ENCODE data around the gene WNT3.

The WNT3 gene

DNA sequence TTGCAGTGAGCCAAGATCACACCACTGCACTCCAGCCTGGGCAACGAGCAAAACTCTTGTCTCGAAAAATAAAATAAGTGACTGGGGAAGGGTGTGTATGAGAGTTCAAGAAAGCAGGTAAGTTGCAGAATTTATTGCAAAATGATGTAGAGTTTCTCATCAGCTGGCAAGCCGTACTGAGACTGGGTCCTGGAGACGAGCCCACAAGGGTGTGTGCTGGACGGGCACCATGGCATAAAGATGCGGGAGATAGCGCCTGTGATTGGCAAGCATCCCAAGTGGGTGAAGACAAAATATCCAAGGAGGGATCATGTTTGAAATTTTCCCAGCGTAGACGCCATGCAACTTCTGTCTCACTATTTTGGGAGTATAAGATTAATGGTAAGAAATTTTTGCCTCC, 59.4 kb downstream of the WNT3 start (continued):
- TF ChIP-seq, protein P1, sequence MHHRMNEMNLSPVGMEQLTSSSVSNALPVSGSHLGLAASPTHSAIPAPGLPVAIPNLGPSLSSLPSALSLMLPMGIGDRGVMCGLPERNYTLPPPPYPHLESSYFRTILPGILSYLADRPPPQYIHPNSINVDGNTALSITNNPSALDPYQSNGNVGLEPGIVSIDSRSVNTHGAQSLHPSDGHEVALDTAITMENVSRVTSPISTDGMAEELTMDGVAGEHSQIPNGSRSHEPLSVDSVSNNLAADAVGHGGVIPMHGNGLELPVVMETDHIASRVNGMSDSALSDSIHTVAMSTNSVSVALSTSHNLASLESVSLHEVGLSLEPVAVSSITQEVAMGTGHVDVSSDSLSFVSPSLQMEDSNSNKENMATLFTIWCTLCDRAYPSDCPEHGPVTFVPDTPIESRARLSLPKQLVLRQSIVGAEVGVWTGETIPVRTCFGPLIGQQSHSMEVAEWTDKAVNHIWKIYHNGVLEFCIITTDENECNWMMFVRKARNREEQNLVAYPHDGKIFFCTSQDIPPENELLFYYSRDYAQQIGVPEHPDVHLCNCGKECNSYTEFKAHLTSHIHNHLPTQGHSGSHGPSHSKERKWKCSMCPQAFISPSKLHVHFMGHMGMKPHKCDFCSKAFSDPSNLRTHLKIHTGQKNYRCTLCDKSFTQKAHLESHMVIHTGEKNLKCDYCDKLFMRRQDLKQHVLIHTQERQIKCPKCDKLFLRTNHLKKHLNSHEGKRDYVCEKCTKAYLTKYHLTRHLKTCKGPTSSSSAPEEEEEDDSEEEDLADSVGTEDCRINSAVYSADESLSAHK (tag by site-specific recombination; IDR thresholded peaks at IDR 0.05): no peak
- TF ChIP-seq ZSCAN23 (tag by site-specific recombination; IDR thresholded peaks at IDR 0.05) (no peak), ZNF776 (tag by site-specific recombination; IDR thresholded peaks at IDR 0.05; ENCODE audit: borderline replicate concordance) (no peak), ZNF792 (tag by site-specific recombination; IDR thresholded peaks at IDR 0.05) (no peak), OVOL3 (tag by site-specific recombination; IDR thresholded peaks at IDR 0.05) (no peak), ZNF549 (tag by site-specific recombination; IDR thresholded peaks at IDR 0.05) (no peak), SETDB1 (IDR thresholded peaks at IDR 0.05; ENCODE audit: insufficient read length, low read length) (no peak), ZSCAN30 (tag by site-specific recombination; IDR thresholded peaks at IDR 0.05) (no peak)
- TF ChIP-seq, protein P2, sequence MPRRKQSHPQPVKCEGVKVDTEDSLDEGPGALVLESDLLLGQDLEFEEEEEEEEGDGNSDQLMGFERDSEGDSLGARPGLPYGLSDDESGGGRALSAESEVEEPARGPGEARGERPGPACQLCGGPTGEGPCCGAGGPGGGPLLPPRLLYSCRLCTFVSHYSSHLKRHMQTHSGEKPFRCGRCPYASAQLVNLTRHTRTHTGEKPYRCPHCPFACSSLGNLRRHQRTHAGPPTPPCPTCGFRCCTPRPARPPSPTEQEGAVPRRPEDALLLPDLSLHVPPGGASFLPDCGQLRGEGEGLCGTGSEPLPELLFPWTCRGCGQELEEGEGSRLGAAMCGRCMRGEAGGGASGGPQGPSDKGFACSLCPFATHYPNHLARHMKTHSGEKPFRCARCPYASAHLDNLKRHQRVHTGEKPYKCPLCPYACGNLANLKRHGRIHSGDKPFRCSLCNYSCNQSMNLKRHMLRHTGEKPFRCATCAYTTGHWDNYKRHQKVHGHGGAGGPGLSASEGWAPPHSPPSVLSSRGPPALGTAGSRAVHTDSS (tag by site-specific recombination; IDR thresholded peaks at IDR 0.05): no peak
- TF ChIP-seq, protein P3, sequence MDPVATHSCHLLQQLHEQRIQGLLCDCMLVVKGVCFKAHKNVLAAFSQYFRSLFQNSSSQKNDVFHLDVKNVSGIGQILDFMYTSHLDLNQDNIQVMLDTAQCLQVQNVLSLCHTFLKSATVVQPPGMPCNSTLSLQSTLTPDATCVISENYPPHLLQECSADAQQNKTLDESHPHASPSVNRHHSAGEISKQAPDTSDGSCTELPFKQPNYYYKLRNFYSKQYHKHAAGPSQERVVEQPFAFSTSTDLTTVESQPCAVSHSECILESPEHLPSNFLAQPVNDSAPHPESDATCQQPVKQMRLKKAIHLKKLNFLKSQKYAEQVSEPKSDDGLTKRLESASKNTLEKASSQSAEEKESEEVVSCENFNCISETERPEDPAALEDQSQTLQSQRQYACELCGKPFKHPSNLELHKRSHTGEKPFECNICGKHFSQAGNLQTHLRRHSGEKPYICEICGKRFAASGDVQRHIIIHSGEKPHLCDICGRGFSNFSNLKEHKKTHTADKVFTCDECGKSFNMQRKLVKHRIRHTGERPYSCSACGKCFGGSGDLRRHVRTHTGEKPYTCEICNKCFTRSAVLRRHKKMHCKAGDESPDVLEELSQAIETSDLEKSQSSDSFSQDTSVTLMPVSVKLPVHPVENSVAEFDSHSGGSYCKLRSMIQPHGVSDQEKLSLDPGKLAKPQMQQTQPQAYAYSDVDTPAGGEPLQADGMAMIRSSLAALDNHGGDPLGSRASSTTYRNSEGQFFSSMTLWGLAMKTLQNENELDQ (tag by site-specific recombination; IDR thresholded peaks at IDR 0.05; ENCODE audit: low read depth): no peak
- TF ChIP-seq, protein P4, sequence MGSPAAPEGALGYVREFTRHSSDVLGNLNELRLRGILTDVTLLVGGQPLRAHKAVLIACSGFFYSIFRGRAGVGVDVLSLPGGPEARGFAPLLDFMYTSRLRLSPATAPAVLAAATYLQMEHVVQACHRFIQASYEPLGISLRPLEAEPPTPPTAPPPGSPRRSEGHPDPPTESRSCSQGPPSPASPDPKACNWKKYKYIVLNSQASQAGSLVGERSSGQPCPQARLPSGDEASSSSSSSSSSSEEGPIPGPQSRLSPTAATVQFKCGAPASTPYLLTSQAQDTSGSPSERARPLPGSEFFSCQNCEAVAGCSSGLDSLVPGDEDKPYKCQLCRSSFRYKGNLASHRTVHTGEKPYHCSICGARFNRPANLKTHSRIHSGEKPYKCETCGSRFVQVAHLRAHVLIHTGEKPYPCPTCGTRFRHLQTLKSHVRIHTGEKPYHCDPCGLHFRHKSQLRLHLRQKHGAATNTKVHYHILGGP (tag by site-specific recombination; IDR thresholded peaks at IDR 0.05): no peak
- TF ChIP-seq, protein P5, sequence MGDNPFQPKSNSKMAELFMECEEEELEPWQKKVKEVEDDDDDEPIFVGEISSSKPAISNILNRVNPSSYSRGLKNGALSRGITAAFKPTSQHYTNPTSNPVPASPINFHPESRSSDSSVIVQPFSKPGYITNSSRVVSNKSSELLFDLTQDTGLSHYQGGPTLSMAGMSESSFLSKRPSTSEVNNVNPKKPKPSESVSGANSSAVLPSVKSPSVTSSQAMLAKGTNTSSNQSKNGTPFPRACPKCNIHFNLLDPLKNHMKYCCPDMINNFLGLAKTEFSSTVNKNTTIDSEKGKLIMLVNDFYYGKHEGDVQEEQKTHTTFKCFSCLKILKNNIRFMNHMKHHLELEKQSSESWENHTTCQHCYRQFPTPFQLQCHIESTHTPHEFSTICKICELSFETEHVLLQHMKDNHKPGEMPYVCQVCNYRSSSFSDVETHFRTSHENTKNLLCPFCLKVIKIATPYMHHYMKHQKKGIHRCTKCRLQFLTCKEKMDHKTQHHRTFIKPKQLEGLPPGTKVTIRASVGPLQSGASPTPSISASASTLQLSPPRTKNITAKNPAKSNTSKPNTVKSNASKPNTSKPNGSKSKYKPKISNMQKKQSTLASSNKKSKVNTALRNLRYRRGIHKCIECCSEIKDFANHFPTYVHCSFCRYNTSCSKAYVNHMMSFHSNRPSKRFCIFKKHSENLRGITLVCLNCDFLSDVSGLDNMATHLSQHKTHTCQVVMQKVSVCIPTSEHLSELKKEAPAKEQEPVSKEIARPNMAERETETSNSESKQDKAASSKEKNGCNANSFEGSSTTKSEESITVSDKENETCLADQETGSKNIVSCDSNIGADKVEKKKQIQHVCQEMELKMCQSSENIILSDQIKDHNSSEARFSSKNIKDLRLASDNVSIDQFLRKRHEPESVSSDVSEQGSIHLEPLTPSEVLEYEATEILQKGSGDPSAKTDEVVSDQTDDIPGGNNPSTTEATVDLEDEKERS (tag by site-specific recombination; IDR thresholded peaks at IDR 0.05): no peak

DNA sequence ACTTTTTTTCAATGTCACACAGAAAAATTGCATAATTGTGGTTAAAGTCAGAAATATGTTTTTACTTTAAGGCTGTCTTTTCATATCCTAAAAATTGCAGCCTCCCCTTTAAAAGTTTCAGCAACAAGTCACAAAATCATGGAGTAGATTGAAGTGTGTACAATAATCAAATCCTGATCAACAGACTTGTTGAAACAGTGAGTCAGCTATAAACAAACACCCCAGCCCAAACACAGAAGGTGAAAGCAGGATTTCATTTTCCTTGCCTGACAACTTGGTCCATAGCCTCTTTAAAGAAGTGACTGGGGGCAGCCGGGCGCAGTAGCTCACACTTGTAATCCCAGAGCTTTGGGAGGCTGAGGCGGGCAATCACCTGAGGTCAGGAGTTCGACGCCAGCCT, 59.9 kb downstream of the WNT3 start:
- ChIA-PET CTCF (interaction anchor here (0.7 kb wide), 2 partner anchors 182 to 332 kb away, joined by 3 to 8 read pairs; no protein-coding TSS in a partner anchor), POLR2A (no interaction called here)
- no peaks in the 10 kb centered on the region for H3K9me3 ChIP-seq (ENCODE audit: control insufficient read depth, insufficient read depth, low read depth, low read length)
- TF ChIP-seq ZNF624 (tag by site-specific recombination; IDR thresholded peaks at IDR 0.05): no peak
- TF ChIP-seq, protein P6, sequence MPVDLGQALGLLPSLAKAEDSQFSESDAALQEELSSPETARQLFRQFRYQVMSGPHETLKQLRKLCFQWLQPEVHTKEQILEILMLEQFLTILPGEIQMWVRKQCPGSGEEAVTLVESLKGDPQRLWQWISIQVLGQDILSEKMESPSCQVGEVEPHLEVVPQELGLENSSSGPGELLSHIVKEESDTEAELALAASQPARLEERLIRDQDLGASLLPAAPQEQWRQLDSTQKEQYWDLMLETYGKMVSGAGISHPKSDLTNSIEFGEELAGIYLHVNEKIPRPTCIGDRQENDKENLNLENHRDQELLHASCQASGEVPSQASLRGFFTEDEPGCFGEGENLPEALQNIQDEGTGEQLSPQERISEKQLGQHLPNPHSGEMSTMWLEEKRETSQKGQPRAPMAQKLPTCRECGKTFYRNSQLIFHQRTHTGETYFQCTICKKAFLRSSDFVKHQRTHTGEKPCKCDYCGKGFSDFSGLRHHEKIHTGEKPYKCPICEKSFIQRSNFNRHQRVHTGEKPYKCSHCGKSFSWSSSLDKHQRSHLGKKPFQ (tag by site-specific recombination; IDR thresholded peaks at IDR 0.05): no peak
- peak; percentile 88 for TF ChIP-seq SCRT2 (tag by site-specific recombination; IDR thresholded peaks at IDR 0.05)
- TF ChIP-seq BCL11B (tag by site-specific recombination; IDR thresholded peaks at IDR 0.05; ENCODE audit: low read depth): no peak
- TF ChIP-seq, protein P5 (tag by site-specific recombination; IDR thresholded peaks at IDR 0.05): no peak
- TF ChIP-seq, protein P7, sequence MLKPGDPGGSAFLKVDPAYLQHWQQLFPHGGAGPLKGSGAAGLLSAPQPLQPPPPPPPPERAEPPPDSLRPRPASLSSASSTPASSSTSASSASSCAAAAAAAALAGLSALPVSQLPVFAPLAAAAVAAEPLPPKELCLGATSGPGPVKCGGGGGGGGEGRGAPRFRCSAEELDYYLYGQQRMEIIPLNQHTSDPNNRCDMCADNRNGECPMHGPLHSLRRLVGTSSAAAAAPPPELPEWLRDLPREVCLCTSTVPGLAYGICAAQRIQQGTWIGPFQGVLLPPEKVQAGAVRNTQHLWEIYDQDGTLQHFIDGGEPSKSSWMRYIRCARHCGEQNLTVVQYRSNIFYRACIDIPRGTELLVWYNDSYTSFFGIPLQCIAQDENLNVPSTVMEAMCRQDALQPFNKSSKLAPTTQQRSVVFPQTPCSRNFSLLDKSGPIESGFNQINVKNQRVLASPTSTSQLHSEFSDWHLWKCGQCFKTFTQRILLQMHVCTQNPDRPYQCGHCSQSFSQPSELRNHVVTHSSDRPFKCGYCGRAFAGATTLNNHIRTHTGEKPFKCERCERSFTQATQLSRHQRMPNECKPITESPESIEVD (tag by site-specific recombination; IDR thresholded peaks at IDR 0.05): no peak
- no peak for TF ChIP-seq ZNF423 (tag by site-specific recombination; IDR thresholded peaks at IDR 0.05)
- H3K36me3 ChIP-seq (ENCODE audit: control insufficient read depth in 2 of 2, insufficient read depth in 1 of 2, low read length in 2 of 2): peaks cover 7 to 52% of the 10 kb centered on the region in 2 experiments
- H3K4me3 ChIP-seq (ENCODE audit: low read depth, low read length): no peak overlapping the region
- no peaks in the 10 kb centered on the region for H3K4me1 ChIP-seq (ENCODE audit: control insufficient read depth, insufficient read depth, low read length)
- no peak overlapping the region for H3K27ac ChIP-seq (ENCODE audit: extremely low read depth, low read depth, low read length)
